ENCODE results near the gene NFKB1.

GRCh38 chr4:102452854-102453253 lies 48.3 kb upstream of the NFKB1 start:
- TF ChIP-seq CTCF (IDR thresholded peaks at IDR 0.05; ENCODE audit: insufficient read depth, low read length, poor library complexity, severe bottlenecking): no peak
- TF ChIP-seq EZH2phosphoT487 (conservative IDR thresholded peaks at IDR 0.05; ENCODE audit: low read length): no peak

All from SU-DHL-6 (cell line).